Measurements from ENCODE around the gene C1orf87.

Gene C1orf87

GRCh38 chr1:59945790-59946189 is 127.8 kb downstream of the C1orf87 start:
- no peak for DNase-seq
